SK-N-SH (cell line): ENCODE results near the gene RBX1. TPM values are rescaled to one million over a fixed set of nuclear protein-coding genes. Genes with fewer than 3 reads are reported as not detected.

ENCODE experiments used
- CTCF ChIA-PET: fragments of 300-600, 350-600 bp; formaldehyde crosslinking; extraction: SDS; loops from one replicate; lab custom pipeline; 2021; lab: Yijun Ruan, JAX
- POLR2A ChIA-PET: fragments of 350-600 bp; sonication (Branson Sonifier 250); formaldehyde crosslinking; extraction: SDS; loops from one replicate; lab custom pipeline; 2020; ENCODE audit warnings: antibody characterized with exemption, inconsistent platforms; lab: Yijun Ruan, JAX
- DNase-seq: peaks from one replicate; pipeline ENCODE4 v3.0.0; 2012
- H2AFZ ChIP-seq: fragments of 200-600 bp; sonication (generic); 2 replicates; pipeline ENCODE4 v1.8.1; 2016; ENCODE audit warnings: antibody characterized with exemption, mild to moderate bottlenecking, low read depth
- H3F3A ChIP-seq: fragments of 200-600 bp; sonication (generic); replicated peaks from 2 replicates; pipeline ENCODE3; 2016; ENCODE audit warnings: antibody characterized with exemption, mild to moderate bottlenecking; ENCODE audit not compliant: insufficient read depth
- H3K27ac ChIP-seq, 2 experiments: fragments of 200-500 bp in 1 of 2; fragments of 200-600 bp in 1 of 2; sonication (Bioruptor generic) in 1 of 2; sonication (generic), shearing (Covaris generic) in 1 of 2; 2 replicates each; pipeline versions ENCODE4 v1.5.1 to v1.6.1; 2014 to 2016; ENCODE audit warnings: low read depth in 2 of 2, inconsistent platforms in 1 of 2, low read length in 1 of 2, mild to moderate bottlenecking in 1 of 2, mixed read lengths in 1 of 2
- H3K27me3 ChIP-seq: fragments of 200-600 bp; sonication (generic), shearing (Covaris generic); 2 replicates; pipeline ENCODE4 v1.6.1; 2016; ENCODE audit warnings: mixed run types; ENCODE audit not compliant: insufficient read depth
- H3K36me3 ChIP-seq, 2 experiments: fragments of 200-500 bp in 1 of 2; fragments of 200-600 bp in 1 of 2; sonication (Bioruptor generic) in 1 of 2; sonication (generic) in 1 of 2; replicated peaks in 1 of 2; 2 replicates each; pipeline versions ENCODE3 to v1.5.1; 2014 to 2016; ENCODE audit warnings: low read length in 1 of 2, mild to moderate bottlenecking in 1 of 2; ENCODE audit not compliant: insufficient read depth in 2 of 2, control insufficient read depth in 1 of 2
- H3K4me1 ChIP-seq, 2 experiments: fragments of 200-500 bp in 1 of 2; fragments of 200-600 bp in 1 of 2; sonication (Bioruptor generic) in 1 of 2; sonication (generic), shearing (Covaris generic) in 1 of 2; 2 replicates each; pipeline versions ENCODE4 v1.5.1 to v1.6.1; 2014 to 2016; ENCODE audit warnings: low read depth in 1 of 2, low read length in 1 of 2, mixed run types in 1 of 2; ENCODE audit not compliant: insufficient read depth in 2 of 2, control insufficient read depth in 1 of 2
- H3K4me2 ChIP-seq: fragments of 200-600 bp; sonication (generic), shearing (Covaris generic); 2 replicates; pipeline ENCODE4 v1.6.1; 2017; ENCODE audit warnings: mixed run types
- H3K4me3 ChIP-seq, 2 experiments: fragments of 200-500 bp in 1 of 2; fragments of 200-600 bp in 1 of 2; sonication (Bioruptor generic) in 1 of 2; sonication (generic), shearing (Covaris generic) in 1 of 2; 2 replicates each; pipeline versions ENCODE4 v1.5.1 to v1.8.1; 2014 to 2016; ENCODE audit warnings: low read depth in 2 of 2, inconsistent platforms in 1 of 2, low read length in 1 of 2, mild to moderate bottlenecking in 1 of 2, mixed read lengths in 1 of 2, moderate library complexity in 1 of 2
- H3K79me2 ChIP-seq: fragments of 200-600 bp; sonication (generic); 2 replicates; pipeline ENCODE4 v1.8.1; 2017; ENCODE audit warnings: mild to moderate bottlenecking; ENCODE audit not compliant: insufficient read depth
- H3K9ac ChIP-seq: fragments of 200-600 bp; sonication (generic); 2 replicates; pipeline ENCODE4 v1.6.1; 2017; ENCODE audit warnings: mixed run types
- H3K9me2 ChIP-seq: fragments of 200-600 bp; sonication (generic); 2 replicates; pipeline ENCODE4 v1.6.1; 2017; ENCODE audit warnings: mixed run types
- H3K9me3 ChIP-seq: fragments of 200-600 bp; sonication (generic); 2 replicates; pipeline ENCODE4 v1.6.1; 2017; ENCODE audit warnings: mixed run types, mild to moderate bottlenecking, moderate library complexity
- H4K20me1 ChIP-seq: fragments of 200-600 bp; sonication (generic); 2 replicates; pipeline ENCODE4 v1.6.1; 2017; ENCODE audit warnings: mild to moderate bottlenecking, mixed run types; ENCODE audit not compliant: insufficient read depth
- ELF1 ChIP-seq: IDR thresholded peaks from 2 replicates; pipeline ENCODE4 v1.4.0; 2012
- EZH2phosphoT487 ChIP-seq: fragments of 200-600 bp; sonication (generic); IDR thresholded peaks from 2 replicates; pipeline ENCODE4 v1.6.1; 2017; ENCODE audit warnings: low read depth, mixed run types, mild to moderate bottlenecking, antibody characterized with exemption, moderate library complexity, borderline replicate concordance
- FOXJ3 ChIP-seq: sonication (generic); formaldehyde crosslinking; IDR thresholded peaks from 2 replicates; pipeline ENCODE4 v1.5.1; 2020; ENCODE audit warnings: mild to moderate bottlenecking, missing genetic modification reagents
- FOXM1 ChIP-seq: IDR thresholded peaks from 2 replicates; pipeline ENCODE4 v1.4.0; 2012; ENCODE audit warnings: low read depth, mild to moderate bottlenecking
- GABPA ChIP-seq: IDR thresholded peaks from 2 replicates; pipeline ENCODE4 v1.4.0; 2012; ENCODE audit warnings: low read depth, mild to moderate bottlenecking
- GATA2 ChIP-seq: sonication (generic); formaldehyde crosslinking; IDR thresholded peaks from 2 replicates; pipeline ENCODE4 v1.5.0; 2020; ENCODE audit warnings: mild to moderate bottlenecking, missing genetic modification reagents
- JUND ChIP-seq: IDR thresholded peaks from 2 replicates; pipeline ENCODE4 v1.4.0; 2012
- MXI1 ChIP-seq: IDR thresholded peaks from 2 replicates; pipeline ENCODE4 v1.6.1; 2012; ENCODE audit warnings: mild to moderate bottlenecking, low read depth, low read length, improper control_type of control experiment
- RCOR1 ChIP-seq: fragments of 150-350 bp; IDR thresholded peaks from 2 replicates; pipeline ENCODE4 v1.6.1; 2017; ENCODE audit warnings: antibody characterized with exemption, low read length
- SMC3 ChIP-seq: IDR thresholded peaks from 2 replicates; pipeline ENCODE4 v1.6.1; 2012; ENCODE audit warnings: low read depth, low read length, improper control_type of control experiment
- TEAD4 ChIP-seq: IDR thresholded peaks from 2 replicates; pipeline ENCODE4 v1.4.0; 2012; ENCODE audit warnings: mild to moderate bottlenecking, borderline replicate concordance; ENCODE audit not compliant: insufficient read depth
- WGBS: methylation state at CpG from one replicate; pipeline ENCODE4 v1.1.6; 2017; ENCODE audit warnings: low lambda C conversion rate; 5-methylcytosine and 5-hydroxymethylcytosine counted together
- polyA plus RNA-seq, 3 experiments: library from polyadenylated mRNA; depleted of rRNA; stranded (reverse); fragments of >200 nt; gene quantifications; 2 replicates each; pipeline ENCODE4 v1.2.3, GENCODE V29; 2012
- TF ChIP-seq, protein P1 (sequence below): IDR thresholded peaks from 2 replicates; pipeline ENCODE4 v1.6.1; 2012; ENCODE audit warnings: mild to moderate bottlenecking, low read depth, low read length, moderate library complexity
- TF ChIP-seq, protein P2 (sequence below): IDR thresholded peaks from 2 replicates; pipeline ENCODE4 v1.4.0; 2012; ENCODE audit warnings: low read depth, borderline replicate concordance
- TF ChIP-seq, protein P3 (sequence below): fragments of 200-600 bp; sonication (generic); IDR thresholded peaks from 2 replicates; pipeline ENCODE4 v1.6.1; 2017; ENCODE audit warnings: antibody characterized with exemption, mild to moderate bottlenecking, moderate library complexity
- TF ChIP-seq, protein P4 (sequence below): fragments of 150-350 bp; IDR thresholded peaks from 2 replicates; pipeline ENCODE4 v1.6.1; 2016; ENCODE audit warnings: mild to moderate bottlenecking, low read depth, low read length
- TF ChIP-seq, protein P5 (sequence below): IDR thresholded peaks from 2 replicates; pipeline ENCODE4 v1.4.0; 2012; ENCODE audit warnings: low read depth
- TF ChIP-seq, protein P6 (sequence below): IDR thresholded peaks from 2 replicates; pipeline ENCODE4 v1.4.0; 2012; ENCODE audit warnings: low read depth, borderline replicate concordance

RBX1 gene
- polyA plus RNA-seq, 1 of the 3 experiments (the other 2 are of a cell fraction): 51.2 TPM

DNA sequence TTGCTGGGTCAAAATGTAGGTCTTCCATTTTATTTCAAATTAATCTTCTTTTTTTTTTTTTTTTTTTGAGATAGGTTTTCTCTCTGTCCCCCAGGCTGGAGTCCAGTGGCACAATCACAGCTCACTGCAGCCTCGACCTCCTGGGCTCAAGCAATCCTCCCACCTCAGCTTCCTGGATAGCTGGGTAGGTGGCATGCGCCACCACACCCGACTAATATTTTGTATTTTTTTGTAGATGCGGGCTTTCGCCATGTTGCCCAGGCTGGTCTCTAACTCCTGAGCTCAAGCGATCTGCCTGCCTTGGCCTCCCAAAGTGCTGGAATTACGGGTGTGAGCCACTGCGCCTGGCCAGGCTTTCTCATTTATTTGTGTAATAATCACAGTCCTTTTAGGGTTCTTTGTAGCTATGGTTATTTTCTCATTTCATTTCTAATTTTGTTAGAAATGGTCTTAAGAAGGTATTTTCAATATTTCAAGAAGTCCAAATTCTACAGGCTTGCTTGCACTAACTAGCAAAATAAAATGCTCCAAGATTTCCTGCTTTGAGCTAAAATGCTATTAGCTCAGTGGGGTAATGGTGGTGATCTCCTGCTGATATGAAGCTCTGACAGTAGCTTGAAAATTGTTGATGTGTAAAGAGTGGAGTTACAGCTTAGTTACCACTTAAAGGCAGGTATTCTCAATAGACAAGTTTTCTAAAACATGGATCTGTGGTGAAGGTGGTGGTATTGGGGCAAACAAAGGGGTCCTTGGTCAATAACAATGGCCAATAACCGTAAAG lies 50.0 kb downstream of the RBX1 start:
- no peak overlapping the region for H3K4me3 ChIP-seq
- no peaks in the 10 kb centered on the region for H4K20me1 ChIP-seq
- H3K4me2 ChIP-seq: no peak overlapping the region
- H3K27ac ChIP-seq: no peak overlapping the region
- no peak for TF ChIP-seq GABPA
- TF ChIP-seq GATA2 (CRISPR knock-in tag): no peak
- no peak for TF ChIP-seq MXI1
- TF ChIP-seq RCOR1: no peak
- no peak for TF ChIP-seq FOXJ3
- TF ChIP-seq TEAD4: no peak
- TF ChIP-seq JUND: no peak
- TF ChIP-seq, protein P1, sequence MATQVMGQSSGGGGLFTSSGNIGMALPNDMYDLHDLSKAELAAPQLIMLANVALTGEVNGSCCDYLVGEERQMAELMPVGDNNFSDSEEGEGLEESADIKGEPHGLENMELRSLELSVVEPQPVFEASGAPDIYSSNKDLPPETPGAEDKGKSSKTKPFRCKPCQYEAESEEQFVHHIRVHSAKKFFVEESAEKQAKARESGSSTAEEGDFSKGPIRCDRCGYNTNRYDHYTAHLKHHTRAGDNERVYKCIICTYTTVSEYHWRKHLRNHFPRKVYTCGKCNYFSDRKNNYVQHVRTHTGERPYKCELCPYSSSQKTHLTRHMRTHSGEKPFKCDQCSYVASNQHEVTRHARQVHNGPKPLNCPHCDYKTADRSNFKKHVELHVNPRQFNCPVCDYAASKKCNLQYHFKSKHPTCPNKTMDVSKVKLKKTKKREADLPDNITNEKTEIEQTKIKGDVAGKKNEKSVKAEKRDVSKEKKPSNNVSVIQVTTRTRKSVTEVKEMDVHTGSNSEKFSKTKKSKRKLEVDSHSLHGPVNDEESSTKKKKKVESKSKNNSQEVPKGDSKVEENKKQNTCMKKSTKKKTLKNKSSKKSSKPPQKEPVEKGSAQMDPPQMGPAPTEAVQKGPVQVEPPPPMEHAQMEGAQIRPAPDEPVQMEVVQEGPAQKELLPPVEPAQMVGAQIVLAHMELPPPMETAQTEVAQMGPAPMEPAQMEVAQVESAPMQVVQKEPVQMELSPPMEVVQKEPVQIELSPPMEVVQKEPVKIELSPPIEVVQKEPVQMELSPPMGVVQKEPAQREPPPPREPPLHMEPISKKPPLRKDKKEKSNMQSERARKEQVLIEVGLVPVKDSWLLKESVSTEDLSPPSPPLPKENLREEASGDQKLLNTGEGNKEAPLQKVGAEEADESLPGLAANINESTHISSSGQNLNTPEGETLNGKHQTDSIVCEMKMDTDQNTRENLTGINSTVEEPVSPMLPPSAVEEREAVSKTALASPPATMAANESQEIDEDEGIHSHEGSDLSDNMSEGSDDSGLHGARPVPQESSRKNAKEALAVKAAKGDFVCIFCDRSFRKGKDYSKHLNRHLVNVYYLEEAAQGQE: no peak
- TF ChIP-seq SMC3: no peak
- TF ChIP-seq, protein P2, sequence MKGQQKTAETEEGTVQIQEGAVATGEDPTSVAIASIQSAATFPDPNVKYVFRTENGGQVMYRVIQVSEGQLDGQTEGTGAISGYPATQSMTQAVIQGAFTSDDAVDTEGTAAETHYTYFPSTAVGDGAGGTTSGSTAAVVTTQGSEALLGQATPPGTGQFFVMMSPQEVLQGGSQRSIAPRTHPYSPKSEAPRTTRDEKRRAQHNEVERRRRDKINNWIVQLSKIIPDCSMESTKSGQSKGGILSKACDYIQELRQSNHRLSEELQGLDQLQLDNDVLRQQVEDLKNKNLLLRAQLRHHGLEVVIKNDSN: no peak
- TF ChIP-seq, protein P3, sequence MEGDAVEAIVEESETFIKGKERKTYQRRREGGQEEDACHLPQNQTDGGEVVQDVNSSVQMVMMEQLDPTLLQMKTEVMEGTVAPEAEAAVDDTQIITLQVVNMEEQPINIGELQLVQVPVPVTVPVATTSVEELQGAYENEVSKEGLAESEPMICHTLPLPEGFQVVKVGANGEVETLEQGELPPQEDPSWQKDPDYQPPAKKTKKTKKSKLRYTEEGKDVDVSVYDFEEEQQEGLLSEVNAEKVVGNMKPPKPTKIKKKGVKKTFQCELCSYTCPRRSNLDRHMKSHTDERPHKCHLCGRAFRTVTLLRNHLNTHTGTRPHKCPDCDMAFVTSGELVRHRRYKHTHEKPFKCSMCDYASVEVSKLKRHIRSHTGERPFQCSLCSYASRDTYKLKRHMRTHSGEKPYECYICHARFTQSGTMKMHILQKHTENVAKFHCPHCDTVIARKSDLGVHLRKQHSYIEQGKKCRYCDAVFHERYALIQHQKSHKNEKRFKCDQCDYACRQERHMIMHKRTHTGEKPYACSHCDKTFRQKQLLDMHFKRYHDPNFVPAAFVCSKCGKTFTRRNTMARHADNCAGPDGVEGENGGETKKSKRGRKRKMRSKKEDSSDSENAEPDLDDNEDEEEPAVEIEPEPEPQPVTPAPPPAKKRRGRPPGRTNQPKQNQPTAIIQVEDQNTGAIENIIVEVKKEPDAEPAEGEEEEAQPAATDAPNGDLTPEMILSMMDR: no peak
- TF ChIP-seq EZH2phosphoT487: no peak
- TF ChIP-seq, protein P4, sequence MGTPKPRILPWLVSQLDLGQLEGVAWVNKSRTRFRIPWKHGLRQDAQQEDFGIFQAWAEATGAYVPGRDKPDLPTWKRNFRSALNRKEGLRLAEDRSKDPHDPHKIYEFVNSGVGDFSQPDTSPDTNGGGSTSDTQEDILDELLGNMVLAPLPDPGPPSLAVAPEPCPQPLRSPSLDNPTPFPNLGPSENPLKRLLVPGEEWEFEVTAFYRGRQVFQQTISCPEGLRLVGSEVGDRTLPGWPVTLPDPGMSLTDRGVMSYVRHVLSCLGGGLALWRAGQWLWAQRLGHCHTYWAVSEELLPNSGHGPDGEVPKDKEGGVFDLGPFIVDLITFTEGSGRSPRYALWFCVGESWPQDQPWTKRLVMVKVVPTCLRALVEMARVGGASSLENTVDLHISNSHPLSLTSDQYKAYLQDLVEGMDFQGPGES: no peak
- no peak for TF ChIP-seq FOXM1
- TF ChIP-seq ELF1: no peak
- TF ChIP-seq, protein P5, sequence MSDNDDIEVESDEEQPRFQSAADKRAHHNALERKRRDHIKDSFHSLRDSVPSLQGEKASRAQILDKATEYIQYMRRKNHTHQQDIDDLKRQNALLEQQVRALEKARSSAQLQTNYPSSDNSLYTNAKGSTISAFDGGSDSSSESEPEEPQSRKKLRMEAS: no peak
- TF ChIP-seq, protein P6, sequence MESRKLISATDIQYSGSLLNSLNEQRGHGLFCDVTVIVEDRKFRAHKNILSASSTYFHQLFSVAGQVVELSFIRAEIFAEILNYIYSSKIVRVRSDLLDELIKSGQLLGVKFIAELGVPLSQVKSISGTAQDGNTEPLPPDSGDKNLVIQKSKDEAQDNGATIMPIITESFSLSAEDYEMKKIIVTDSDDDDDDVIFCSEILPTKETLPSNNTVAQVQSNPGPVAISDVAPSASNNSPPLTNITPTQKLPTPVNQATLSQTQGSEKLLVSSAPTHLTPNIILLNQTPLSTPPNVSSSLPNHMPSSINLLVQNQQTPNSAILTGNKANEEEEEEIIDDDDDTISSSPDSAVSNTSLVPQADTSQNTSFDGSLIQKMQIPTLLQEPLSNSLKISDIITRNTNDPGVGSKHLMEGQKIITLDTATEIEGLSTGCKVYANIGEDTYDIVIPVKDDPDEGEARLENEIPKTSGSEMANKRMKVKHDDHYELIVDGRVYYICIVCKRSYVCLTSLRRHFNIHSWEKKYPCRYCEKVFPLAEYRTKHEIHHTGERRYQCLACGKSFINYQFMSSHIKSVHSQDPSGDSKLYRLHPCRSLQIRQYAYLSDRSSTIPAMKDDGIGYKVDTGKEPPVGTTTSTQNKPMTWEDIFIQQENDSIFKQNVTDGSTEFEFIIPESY: no peak
- H3F3A ChIP-seq: no peaks in the 10 kb centered on the region
- CTCF ChIA-PET: interaction anchor here (1.1 kb wide), 1 partner anchor 78 kb away, joined by 3 read pairs; no protein-coding TSS in a partner anchor
- H3K27me3 ChIP-seq: no peaks in the 10 kb centered on the region
- DNase-seq: no peak
- no peak overlapping the region for H3K9ac ChIP-seq
- H3K9me2 ChIP-seq: no peaks in the 10 kb centered on the region
- WGBS: 80% methylated on average over 9 of the region's 9 CpGs
- no peaks in the 10 kb centered on the region for H3K4me1 ChIP-seq
- no peak overlapping the region for H2AFZ ChIP-seq
- no peaks in the 10 kb centered on the region for H3K79me2 ChIP-seq
- POLR2A ChIA-PET: no interaction called here
- H3K36me3 ChIP-seq: no peaks in the 10 kb centered on the region
- no peaks in the 10 kb centered on the region for H3K9me3 ChIP-seq
